ENCODE data around the gene GRIP1.

The GRIP1 gene

DNA sequence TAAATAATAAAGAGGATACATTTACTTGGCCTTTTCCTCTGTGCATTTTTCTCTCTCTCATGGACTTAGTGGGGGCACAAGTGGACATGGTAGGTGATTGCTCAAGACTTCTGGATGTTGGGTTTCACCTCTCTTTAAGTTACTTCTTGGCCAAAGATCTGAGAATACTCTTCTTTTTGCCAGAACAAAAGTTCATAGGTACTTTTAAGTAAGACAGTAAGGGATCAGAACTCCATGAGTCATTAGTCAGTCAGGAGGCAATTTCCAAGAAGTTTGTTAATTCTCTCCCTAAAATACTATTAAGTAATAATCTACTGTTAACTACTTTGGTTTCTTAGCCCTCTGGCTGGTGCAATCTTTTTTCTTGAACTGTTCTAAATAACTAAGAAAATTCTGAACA lies 84.2 kb downstream of the GRIP1 start:
- DNase-seq = no peak

DNA sequence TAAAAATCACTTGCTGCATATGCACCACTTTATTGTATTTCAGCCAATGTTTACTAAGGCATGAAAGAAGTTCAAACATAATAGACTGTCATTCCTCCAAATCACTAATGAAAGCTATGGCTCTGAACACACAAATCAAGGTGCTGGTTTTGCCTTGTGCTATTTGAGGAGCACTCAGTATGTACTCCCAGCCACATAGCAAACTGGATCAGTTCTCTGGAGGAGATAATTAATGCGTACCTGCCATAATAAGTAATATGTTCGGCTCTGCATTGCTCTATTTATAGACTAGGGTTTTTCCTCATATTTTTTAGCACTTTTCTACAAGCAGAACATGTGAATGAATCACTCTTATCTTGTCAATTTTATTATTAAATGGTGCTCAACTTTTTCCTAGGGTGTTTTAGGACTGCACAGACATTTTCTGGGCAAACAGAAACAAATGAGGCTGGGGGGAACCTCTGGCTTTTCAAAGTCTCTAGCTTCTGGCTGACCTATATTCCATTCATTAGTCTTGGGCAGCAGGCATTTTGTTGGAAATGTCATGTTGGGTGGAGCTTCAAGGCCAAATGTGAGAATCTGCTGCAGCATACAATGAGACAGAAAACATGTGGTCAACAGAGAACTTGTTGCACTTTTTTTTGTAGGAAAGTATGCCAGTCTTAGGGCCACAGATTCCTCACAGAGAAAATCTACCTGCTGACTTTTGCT lies 88.4 kb downstream of the GRIP1 start:
- DNase-seq = no peak

DNA sequence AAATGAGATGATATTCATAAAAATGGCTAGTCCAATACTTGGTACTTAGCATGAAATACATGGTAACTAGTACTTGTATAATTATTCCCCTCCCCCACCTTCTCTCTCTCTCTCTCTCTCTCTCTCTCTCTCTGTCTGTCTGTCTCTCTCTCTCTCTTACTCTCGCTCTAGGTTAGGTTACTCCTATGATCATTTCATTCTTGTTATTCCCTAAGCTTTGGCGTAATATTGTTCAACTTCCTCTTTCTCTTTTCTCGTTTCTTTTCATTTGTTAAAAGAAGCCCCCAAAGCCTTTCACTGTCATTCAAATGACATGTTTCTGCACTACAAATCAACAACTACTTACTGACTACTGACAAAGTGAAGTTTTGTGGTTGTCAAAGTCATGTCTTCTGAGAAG lies 89.8 kb downstream of the GRIP1 start:
- no peak for DNase-seq

DNA sequence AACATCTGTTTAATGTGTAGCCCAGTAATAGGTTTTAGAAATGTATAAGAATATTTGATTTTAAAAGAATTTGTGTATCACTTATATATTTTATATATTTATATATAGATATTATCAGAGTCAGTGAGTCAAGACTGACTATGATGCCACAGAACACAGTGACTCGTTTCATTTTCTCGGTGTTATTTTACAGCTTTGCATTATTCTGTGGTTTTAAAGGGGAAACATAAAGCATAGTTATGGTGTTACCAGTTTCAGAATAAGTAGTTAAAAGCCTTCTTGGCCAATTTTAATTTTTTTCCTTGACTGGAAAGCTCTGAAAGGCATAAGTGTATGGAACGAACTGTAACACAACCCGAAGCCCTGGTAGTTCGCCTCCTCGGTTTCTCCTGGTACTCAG lies 91.0 kb downstream of the GRIP1 start:
- no peak for DNase-seq

DNA sequence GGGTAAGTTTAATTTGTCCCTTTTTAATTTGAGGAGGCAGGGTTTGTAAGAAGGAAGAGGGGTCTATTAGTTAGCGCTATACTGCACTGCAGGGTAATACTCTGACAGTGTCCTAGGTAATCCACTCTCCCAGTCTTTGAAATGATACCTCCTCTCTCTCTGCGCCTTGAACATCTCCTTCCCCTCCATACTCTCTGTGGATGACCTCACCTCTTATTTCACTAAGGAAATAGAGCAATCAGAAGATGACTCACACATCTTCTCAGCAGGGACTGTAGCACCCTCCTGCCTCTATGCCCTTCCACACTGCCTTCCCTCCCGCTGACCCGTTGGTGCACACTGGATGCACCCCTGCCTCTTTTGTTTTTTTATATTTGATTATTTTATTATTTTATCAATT lies 94.2 kb downstream of the GRIP1 start:
- DNase-seq = no peak

DNA sequence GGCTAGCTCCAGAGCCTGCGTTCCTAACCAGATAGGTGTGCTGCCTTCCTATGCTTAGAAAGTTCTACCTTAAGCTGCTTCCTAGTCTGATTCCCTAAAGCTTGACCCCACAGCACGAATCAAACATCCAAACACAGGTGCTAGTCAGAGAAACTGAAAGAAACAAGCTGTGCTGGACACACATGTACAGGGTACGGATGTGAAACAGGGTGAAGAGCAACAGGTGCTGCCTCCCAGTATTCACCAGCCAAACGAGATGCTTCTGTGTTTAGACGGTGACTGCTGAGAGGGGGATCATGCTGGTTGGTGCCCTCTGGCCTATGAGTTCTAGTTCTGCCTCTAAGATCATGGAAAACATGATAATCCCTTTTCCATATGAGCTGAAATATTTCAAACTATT lies 105.3 kb downstream of the GRIP1 start:
- no peak for DNase-seq

DNA sequence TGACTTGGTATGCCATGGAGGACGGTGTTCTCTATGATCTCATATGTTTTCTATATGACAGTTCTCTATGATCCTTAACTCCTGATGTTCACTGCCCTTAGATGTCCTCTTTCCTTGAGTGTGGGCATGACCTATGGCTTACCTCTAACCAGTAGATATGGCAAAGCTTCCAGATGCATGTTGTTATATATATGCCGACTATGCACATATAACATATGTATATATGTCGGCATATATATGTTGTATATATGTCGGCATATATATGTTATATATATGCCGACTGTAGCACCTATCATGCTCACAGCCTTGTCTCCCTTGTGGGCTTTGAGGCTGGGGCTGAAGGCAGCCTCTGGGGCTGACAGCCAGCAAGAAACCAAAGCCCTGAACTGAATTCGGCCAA lies 106.0 kb downstream of the GRIP1 start:
- DNase-seq = no peak

DNA sequence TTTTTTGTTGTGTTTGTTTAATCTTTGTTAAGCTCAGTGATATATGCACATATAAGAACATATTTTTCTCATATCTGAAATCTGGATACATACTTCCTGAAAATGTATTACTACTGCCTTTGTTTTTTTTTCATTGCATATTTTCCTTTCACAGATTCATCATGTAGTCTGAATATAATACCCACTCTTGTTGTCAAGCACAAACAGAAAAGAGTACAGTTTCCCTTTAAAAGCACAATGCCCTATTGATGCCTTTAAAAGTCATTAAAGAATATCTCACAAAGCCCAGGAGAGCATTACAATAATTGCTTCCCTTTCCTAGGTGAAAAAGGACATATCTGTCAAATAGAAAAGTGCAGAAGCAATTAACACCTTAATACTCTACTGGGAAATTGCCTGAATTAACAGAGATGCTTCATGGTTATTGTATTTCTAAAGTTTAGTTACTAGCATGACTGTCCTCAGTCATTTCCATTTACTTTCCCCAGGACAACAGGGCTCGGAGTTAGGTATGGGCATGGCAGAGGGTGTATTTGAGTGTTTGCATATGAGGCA lies 107.4 kb downstream of the GRIP1 start:
- no peak for DNase-seq

DNA sequence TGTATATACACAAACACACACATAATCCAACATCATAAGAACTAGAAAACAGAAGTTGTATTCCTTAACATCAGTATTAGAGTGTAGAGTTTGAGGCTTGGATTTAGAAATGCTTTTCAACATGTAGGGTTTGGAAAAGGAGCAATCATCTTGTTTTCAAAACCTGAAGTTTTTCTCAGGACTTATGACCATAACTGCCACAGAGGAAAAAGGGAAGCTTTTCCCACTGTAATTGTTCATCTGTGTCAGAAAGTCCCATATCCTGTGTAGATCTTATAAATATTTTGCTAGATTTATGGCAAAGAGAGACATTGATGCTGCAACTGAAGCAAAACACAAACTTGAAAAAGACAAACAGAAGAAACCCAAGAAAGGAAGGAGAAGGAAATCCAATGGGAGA lies 115.7 kb downstream of the GRIP1 start:
- no peak for DNase-seq

DNA sequence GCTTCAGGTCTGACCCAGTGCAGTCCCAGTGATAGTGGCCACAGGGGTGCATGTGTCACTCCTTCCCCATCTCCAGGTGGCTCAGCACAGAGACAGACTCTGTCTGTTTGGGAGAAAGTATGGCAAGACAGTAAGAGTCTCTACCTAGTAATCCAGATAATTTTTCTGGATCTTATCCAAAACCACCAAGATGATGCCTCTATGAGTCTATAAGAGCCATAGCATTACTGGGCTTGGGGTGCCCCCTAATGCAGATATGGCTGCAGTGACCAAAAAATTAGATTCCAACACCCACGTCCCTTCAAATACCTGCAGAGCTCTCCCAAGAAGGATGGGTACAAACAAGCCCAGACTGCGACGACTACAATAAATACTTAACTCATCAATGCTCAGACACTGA lies 123.8 kb downstream of the GRIP1 start:
- DNase-seq = no peak

DNA sequence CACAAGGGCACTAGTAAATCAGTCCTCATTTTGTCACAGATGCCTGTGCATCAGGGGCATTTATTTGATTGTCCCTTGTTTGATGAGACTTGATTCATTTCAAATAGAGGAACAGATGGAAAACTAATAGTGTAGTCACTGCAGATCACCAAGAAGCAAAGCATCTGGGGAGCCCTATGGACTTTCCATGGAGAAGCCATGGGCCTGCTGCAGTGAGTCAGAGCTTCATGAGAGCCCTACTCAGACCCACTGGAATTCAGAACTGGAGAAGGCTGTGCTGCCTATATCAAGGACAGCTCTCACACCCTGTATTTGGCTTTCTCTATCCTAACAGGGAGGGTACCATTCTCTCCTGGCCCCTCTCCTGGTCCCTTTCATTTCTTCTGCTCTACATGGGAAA lies 126.2 kb downstream of the GRIP1 start:
- DNase-seq = no peak

DNA sequence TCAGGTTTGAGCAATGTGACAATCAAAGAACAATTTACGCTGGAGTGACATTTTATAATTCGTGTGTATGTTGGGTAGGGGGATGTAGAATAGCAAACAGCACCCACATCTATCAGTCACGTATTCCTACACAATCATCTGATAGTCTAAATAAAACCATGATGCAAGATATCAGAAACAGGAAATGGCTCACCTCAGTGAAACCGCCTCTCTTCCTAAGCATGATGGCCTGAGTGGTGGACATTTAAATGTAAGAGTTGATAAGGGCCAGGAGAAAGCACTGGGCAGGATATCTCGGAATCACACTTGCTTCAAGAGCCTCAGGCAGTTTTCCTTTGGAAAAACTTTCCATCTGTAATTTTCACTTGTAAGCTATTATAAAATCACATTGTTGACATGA lies 128.2 kb downstream of the GRIP1 start:
- no peak for DNase-seq

DNA sequence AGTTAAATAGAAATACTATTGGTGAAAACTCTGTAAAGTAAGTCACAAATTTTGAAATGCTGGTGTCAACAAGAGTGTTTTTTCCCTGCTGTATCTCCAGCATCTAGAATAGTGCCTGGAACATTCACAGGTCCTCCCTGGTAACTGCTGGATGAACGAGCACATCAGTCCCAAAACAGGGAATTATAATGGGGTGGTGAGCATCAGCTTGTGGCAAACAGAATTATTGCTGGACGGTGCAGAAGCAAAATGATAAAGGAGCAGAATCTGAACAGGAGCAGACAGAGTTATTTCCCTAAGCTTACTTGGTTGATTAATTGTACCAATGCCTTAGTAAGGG lies 129.9 kb downstream of the GRIP1 start:
- no peak for DNase-seq

DNA sequence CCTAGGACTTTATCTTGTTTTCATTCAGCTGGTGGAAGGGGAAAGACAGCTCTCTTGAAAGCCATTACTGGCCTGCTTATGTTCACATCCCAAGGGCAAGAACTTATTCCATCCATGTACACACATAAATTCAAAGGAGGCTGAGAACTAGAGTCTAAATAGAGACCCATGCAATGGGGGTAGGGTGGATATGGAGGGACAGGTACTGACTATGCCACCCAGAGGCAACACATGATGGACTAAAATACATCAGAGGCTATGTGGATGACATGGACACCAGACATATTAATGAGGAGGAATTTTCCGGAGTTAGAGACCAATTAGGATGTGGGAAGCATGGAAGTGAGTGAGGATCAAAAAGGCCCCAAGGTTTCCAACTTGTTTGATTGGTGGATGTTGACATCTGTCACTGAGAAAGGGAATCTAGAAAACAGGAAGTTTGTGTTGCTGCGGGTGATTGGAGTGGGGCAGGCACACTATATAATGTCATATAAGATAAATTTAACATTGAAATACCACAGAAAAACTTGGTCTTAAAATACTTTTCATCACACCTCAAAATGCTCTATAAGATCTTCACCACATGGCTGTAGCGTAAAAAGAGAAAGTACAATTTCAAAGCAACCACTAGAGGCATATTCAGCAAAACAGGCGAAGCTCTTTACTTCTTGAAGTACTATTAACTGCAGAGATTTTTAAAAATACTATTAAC lies 130.4 kb downstream of the GRIP1 start:
- no peak for DNase-seq

DNA sequence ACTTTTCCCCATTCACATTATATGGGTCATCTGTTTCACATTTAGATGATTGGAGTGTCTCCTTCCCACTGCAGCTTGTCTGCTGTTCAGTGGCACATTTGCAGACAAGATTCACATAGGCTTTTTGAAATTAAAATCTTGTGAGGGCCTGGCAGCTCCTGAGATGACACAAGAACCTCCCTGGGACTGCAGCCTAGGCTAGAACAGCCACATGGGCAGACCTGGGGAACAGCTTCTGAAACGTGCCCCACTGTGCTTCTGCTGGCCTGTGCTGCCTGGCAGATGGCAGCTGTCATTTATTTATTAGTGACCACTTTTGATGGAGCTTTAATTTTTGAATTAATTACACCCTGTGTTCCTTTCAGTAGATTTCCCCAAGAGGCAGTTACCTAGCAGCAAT lies 137.4 kb downstream of the GRIP1 start:
- no peak for DNase-seq

DNA sequence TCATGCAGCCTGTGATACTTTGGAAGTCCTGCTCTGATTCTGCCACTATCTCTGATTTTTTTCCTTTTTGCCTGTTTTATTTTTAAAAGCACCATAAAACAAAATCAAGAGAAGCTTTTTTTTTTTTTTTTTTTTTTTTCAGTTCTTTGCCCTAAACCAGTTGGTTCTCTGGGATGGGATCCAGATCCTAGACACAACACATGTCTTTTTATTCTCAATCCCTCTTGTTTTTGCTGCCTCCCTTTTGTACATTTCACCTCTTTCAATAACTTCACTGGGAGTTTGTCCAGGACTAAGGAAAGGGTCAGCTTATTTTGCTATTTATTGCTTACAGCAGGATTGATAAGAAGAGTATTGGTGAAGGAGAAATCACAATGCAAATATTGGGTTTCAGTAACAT lies 139.4 kb downstream of the GRIP1 start:
- no peak for DNase-seq

DNA sequence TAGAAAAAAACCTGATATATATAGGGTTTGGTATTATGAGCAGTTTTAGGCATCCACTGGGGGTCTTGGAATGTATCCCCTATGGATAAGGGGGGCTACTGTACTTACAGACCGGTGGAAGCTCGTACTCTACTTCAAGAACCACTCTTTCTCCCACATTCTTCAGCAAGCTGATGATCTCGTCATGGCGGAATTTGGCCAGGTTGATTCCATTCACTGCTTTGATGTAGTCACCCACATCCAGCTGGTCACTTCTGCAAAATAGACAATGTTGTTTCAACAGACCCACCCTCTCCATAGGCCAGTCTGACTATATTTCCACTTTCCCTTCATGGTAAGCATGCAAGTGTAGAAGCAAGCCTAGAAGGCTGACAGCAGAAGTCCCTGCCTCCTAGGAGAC lies 139.9 kb downstream of the GRIP1 start:
- no peak for DNase-seq

DNA sequence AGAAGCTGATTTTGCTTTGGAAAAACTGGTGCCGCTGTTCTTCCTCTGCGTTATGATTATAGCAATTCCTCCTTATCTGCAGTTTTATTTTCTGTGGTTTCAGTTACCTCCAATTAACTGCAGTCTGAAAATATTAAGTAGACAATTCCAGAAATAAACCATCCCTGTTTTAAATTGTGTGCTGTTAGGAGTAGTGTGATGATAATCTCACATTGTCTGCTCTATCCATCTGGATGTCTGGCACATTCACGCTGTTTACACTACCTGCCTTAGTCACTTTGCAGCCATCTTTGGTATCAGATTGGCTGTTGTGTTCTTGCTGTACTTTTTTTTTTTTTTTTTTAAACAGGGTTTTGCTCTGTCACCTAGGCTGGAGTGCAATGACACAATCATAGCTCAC lies 141.0 kb downstream of the GRIP1 start:
- no peak for DNase-seq

DNA sequence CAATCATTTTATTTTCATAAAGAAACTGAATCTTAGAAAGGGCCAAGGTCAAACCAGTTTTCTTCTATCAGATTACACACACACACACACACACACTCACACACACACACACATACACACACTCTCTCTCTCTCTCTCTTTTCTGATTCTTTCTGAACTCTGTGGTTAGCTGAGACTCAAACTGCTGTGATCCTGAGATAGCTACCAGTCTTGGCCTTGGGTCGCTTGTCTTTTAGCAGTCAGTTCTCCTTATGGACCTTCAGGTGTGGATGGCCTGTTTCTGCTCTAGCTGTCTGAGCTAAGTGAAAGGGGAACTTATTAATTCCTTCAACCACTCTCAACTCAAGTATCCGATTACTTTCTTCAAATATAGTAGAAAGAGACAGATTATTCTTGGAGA lies 145.1 kb downstream of the GRIP1 start:
- no peak for DNase-seq

DNA sequence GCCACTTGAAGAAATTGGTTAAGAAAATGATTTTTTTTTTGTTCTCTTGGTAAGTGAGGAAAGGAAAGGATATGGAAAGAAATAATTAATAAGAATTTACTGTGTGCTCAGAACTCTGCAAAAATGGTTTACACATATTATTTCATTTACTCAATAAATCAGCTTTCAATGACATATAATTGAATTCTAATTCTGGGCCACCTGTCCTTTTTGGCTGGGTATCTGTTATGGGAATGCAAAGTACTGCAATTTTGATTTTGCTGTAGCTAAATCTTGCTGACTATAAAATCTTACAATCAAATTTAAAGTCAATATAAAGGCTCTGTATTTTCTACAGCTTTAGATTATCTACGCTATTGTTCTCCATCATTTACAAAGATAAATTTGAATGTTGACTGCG lies 147.1 kb downstream of the GRIP1 start:
- DNase-seq = no peak

DNA sequence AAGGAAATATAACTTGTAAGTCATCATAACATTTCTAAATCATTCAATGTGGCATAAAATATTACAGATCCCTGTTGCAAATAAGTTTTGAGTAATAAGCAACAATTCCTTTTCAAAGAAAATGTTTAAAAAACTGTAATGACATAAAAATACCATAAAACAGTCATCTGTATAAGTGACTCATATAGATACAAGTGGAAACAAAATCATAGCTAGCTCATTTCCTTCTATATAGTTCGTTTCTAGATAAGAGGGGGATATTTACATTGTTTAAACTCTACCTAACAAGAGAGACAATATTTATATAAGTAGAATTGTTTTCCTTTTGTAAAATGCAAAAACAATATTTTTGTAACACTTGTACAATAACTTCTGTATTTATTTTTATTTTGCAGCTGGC lies 148.9 kb downstream of the GRIP1 start:
- DNase-seq = no peak

DNA sequence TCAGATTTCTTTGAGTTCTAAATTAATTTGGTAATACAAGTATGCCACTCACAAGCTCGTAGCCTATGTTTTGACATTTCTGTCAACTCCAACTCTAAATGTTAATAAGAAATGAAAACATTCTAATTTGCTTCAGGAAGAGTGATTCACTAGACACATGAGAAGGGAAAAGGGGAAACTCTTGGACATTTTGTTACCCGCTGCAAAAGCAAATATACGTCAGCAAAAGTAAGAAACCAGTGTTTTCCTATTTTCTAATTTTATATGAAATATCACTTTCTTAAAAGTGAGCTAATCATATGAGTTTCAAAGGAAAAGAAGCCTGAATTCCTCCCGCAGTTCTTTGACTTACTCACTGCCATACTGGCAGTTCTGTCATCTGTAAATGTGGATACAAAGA lies 162.3 kb downstream of the GRIP1 start:
- DNase-seq = no peak

DNA sequence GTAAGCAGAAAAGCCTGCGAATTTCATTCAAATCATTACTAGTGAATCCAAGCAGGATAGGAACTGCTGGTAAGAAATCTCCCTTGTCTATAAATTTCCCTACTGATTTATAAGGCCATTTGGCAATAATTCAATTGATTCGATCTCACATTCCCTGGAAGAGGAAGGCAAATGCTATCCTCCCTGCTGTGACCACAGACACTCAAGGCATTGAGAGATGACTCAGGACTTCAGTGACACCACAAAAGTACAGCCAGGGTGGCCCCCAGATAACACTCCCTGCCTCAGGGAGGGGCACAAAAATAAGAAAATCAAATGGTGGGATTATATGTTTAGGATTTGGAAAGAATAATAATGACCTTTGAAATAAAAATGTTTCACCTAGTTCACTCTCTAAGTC lies 162.7 kb downstream of the GRIP1 start:
- no peak for DNase-seq

DNA sequence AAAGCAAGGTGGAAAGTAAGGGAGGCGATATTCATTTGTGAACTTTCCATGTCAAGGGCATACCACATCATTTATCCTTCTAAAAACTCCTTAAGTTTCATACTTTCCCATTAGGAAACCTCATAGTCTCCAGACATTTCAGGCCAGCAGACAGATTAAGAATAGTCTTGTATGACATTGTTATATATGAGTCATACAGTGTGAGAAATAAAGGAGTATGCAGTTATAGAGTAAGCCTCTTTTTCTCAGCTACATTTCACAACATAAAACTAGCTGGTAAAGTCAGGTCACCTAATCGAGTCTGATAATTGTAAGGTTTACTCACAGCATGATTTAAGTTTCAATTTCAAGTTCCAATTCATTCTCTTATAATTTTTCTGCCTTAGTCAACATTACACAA lies 164.3 kb downstream of the GRIP1 start:
- no peak for DNase-seq

DNA sequence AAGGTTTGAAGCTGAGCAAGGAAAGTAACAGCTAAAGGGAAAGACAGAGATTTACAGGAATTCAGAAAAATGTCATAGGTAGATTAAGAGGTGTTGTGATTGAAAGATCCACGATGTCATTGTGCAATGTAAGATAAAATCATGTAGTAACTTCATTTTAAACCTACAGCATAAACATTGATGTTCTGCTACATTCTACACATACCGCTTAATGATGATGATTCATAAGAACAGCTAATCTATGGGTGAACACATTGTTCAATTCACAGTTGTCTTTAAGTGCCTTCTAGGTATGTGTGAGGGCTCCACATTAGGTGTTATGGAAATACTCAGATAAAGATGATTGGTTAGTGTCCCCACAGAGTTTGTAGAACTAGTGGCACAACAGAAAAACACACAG lies 170.9 kb downstream of the GRIP1 start:
- no peak for DNase-seq
